Measurements from ENCODE around the gene SLC43A3.
"Not testable (repeated sequence)": the region's sequence is repeated elsewhere in the genome, so short reads cannot be mapped to it uniquely, and the experiment has no call there.

The SLC43A3 gene

GRCh38 chr11:57361926-57362325 is 65.0 kb downstream of the SLC43A3 start:
- Histone ChIP-seq H3K4me3 (ENCODE audit: low read length) (no peak overlapping the region), H3K36me3 (ENCODE audit: control insufficient read depth, low read length) (no peaks in the 10 kb centered on the region), H3K9me2 (replicated peaks; ENCODE audit: control insufficient read depth, low read length) (no peaks in the 10 kb centered on the region), H3K79me2 (ENCODE audit: control insufficient read depth, low read length) (no peaks in the 10 kb centered on the region), H4K20me1 (ENCODE audit: control insufficient read depth, insufficient read depth, low read depth, low read length) (no peaks in the 10 kb centered on the region), H3K27me3 (ENCODE audit: control insufficient read depth, low read length) (peaks cover 25% of the 10 kb centered on the region), H3K4me2 (ENCODE audit: low read length) (no peak overlapping the region), H3K9me3 (ENCODE audit: control insufficient read depth, insufficient read depth, low read length) (no peaks in the 10 kb centered on the region), H3F3A (ENCODE audit: control insufficient read depth, insufficient read depth) (no peaks in the 10 kb centered on the region), H3K27ac (ENCODE audit: low read depth, low read length) (no peak overlapping the region), H3K4me1 (ENCODE audit: control insufficient read depth, low read length) (no peaks in the 10 kb centered on the region)
- TF ChIP-seq CTCF (IDR thresholded peaks at IDR 0.05; ENCODE audit: low read depth, low read length, poor library complexity, severe bottlenecking), result no peak
- TF ChIP-seq EZH2phosphoT487 (IDR thresholded peaks at IDR 0.05; ENCODE audit: borderline replicate concordance, low read length), result no peak

DNA sequence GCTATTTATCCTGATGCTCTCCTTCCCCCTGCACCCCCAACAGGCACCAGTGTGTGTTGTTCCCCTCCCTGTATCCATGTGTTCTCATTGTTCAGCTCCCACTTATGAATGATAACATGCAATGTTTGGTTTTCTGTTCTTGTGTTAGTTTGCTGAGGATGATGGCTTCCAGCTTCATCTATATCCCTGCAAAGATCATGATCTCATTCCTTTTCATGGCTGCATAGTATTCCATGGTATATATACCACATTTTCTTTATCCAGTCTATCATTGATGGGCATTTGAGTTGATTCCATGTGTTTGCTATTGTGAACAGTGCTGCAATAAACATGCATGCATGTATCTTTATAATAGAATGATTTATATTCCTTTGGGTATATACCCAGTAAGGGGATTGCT is 65.5 kb downstream of the SLC43A3 start:
- H4K20me1 ChIP-seq (ENCODE audit: control insufficient read depth, insufficient read depth, low read depth, low read length); H3K4me1 ChIP-seq (ENCODE audit: control insufficient read depth, low read length); H3K9me2 ChIP-seq (replicated peaks; ENCODE audit: control insufficient read depth, low read length); H3K9me3 ChIP-seq (ENCODE audit: control insufficient read depth, insufficient read depth, low read length); H3K36me3 ChIP-seq (ENCODE audit: control insufficient read depth, low read length); H3K4me2 ChIP-seq (ENCODE audit: low read length); H3K4me3 ChIP-seq (ENCODE audit: low read length); H3F3A ChIP-seq (ENCODE audit: control insufficient read depth, insufficient read depth); H3K79me2 ChIP-seq (ENCODE audit: control insufficient read depth, low read length); H3K27ac ChIP-seq (ENCODE audit: low read depth, low read length): not testable (repeated sequence)
- H3K27me3 ChIP-seq (ENCODE audit: control insufficient read depth, low read length), result peaks cover 30% of the 10 kb centered on the region

DNA sequence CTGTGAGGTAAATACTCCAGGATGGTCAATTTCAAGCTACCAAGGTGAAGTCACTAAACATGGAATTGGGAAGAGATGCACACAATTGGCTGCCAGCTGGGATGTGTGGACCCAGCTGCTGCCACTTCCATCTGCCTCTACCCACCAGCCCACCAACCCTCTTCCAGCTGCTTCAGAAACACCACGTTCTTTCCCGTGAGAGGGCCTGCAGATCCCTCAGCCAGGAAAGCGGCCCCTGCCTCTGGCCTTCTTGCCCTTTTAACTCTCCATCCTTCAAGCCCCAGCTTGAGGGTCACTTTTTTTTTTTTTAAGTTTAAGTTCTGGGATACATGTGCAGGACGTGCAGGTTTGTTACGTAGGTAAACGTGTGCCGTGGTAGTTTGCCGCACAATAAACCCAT is 65.9 kb downstream of the SLC43A3 start:
- no peaks in the 10 kb centered on the region for H3K4me1 ChIP-seq (ENCODE audit: control insufficient read depth, low read length)
- H4K20me1 ChIP-seq (ENCODE audit: control insufficient read depth, insufficient read depth, low read depth, low read length), result no peaks in the 10 kb centered on the region
- no peak overlapping the region for H3K4me2 ChIP-seq (ENCODE audit: low read length)
- TF ChIP-seq EZH2phosphoT487 (IDR thresholded peaks at IDR 0.05; ENCODE audit: borderline replicate concordance, low read length), result no peak
- TF ChIP-seq CTCF (IDR thresholded peaks at IDR 0.05; ENCODE audit: low read depth, low read length, poor library complexity, severe bottlenecking), result no peak
- no peak overlapping the region for H3K27ac ChIP-seq (ENCODE audit: low read depth, low read length)
- no peak overlapping the region for H3K4me3 ChIP-seq (ENCODE audit: low read length)
- H3K9me3 ChIP-seq (ENCODE audit: control insufficient read depth, insufficient read depth, low read length), result no peaks in the 10 kb centered on the region
- no peaks in the 10 kb centered on the region for H3K36me3 ChIP-seq (ENCODE audit: control insufficient read depth, low read length)
- H3K27me3 ChIP-seq (ENCODE audit: control insufficient read depth, low read length), result peaks cover 35% of the 10 kb centered on the region
- H3F3A ChIP-seq (ENCODE audit: control insufficient read depth, insufficient read depth), result no peaks in the 10 kb centered on the region
- no peaks in the 10 kb centered on the region for H3K79me2 ChIP-seq (ENCODE audit: control insufficient read depth, low read length)
- no peaks in the 10 kb centered on the region for H3K9me2 ChIP-seq (replicated peaks; ENCODE audit: control insufficient read depth, low read length)

DNA sequence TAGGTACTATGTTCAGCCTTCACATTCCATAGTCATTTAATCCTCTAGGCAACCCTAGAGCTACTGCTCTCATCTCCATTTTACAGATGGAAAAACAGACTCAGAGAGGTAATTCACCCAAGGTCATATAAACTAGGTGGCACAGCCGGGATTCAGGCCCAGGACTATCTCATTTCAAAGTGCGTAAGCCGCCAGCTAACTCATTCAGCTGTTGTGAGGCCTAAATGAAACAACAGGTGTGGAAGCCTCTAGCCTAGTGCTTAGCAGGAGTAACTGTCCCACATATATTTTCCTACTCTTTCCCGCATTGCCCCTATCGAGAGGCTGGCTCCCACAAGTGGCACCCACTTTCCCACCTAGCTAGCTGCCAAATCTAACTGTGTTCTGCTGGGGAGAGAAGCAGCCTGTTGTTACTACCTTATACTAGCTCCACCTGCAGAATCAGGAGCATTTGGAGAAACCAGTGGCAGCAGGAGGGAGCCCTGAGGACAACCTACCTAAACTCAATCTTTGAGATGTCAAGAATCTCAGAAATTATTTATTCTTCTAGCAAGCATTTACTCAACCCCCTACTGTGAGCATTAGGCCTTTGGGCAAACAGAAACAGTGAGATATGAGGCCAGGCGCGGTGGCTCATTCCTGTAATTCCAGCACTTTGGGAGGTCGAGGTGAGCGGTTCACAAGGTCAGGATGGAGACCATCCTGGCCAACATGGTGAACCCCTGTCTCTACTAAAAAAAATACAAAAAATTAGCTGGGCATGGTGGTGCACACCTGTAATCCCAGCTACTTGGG is 66.8 kb downstream of the SLC43A3 start:
- Histone ChIP-seq H3K4me2 (ENCODE audit: low read length) (no peak overlapping the region), H4K20me1 (ENCODE audit: control insufficient read depth, insufficient read depth, low read depth, low read length) (no peaks in the 10 kb centered on the region)

More for the DNA sequence above, 66.8 kb downstream of the SLC43A3 start:
- H3K9me3 ChIP-seq (ENCODE audit: control insufficient read depth, insufficient read depth, low read length), result no peaks in the 10 kb centered on the region
- H3K4me3 ChIP-seq (ENCODE audit: low read length), result no peak overlapping the region
- no peaks in the 10 kb centered on the region for H3F3A ChIP-seq (ENCODE audit: control insufficient read depth, insufficient read depth)
- no peak for TF ChIP-seq EZH2phosphoT487 (IDR thresholded peaks at IDR 0.05; ENCODE audit: borderline replicate concordance, low read length)
- TF ChIP-seq CTCF (IDR thresholded peaks at IDR 0.05; ENCODE audit: low read depth, low read length, poor library complexity, severe bottlenecking), result no peak
- no peaks in the 10 kb centered on the region for H3K9me2 ChIP-seq (replicated peaks; ENCODE audit: control insufficient read depth, low read length)
- no peaks in the 10 kb centered on the region for H3K79me2 ChIP-seq (ENCODE audit: control insufficient read depth, low read length)
- no peaks in the 10 kb centered on the region for H3K36me3 ChIP-seq (ENCODE audit: control insufficient read depth, low read length)
- H3K4me1 ChIP-seq (ENCODE audit: control insufficient read depth, low read length), result no peaks in the 10 kb centered on the region
- H3K27me3 ChIP-seq (ENCODE audit: control insufficient read depth, low read length), result peaks cover 33% of the 10 kb centered on the region
- no peak overlapping the region for H3K27ac ChIP-seq (ENCODE audit: low read depth, low read length)

Data from DOHH2 (cell line).